NCI-H1092 (cell line): ENCODE data around the gene SNCB.
"Not testable (repeated sequence)": the region's sequence is repeated elsewhere in the genome, so short reads cannot be mapped to it uniquely, and the experiment has no call there.

Experiments
- DNase-seq: peaks from one replicate; lab custom pipeline; 2025; lab: John Stamatoyannopoulos, UW

Gene SNCB

GRCh38 chr5:176597417-176598389 is 32.6 kb downstream of the SNCB start:
- no peak for DNase-seq

GRCh38 chr5:176596689-176597416 is 33.5 kb downstream of the SNCB start:
- no peak for DNase-seq

- DNase-seq, result no peak
Observed at GRCh38 chr5:176596069-176596644, 34.2 kb downstream of the SNCB start.

GRCh38 chr5:176595386-176595943 is 34.9 kb downstream of the SNCB start:
- no peak for DNase-seq

- no peak for DNase-seq
Observed at GRCh38 chr5:176594554-176594953, 35.8 kb downstream of the SNCB start.

- DNase-seq, result no peak
Observed at GRCh38 chr5:176593273-176593869, 37.0 kb downstream of the SNCB start.

- DNase-seq, result no peak
Observed at GRCh38 chr5:176592573-176592972, 37.8 kb downstream of the SNCB start.

GRCh38 chr5:176591667-176592066 is 38.7 kb downstream of the SNCB start:
- DNase-seq, result not testable (repeated sequence)

- no peak for DNase-seq
Observed at GRCh38 chr5:176590035-176590717, 40.2 kb downstream of the SNCB start.

- DNase-seq, result no peak
Observed at GRCh38 chr5:176589039-176589769, 41.1 kb downstream of the SNCB start.

GRCh38 chr5:176588297-176588696 is 42.0 kb downstream of the SNCB start:
- no peak for DNase-seq

- DNase-seq, result no peak
Observed at GRCh38 chr5:176587398-176587797, 42.9 kb downstream of the SNCB start.

GRCh38 chr5:176583076-176583475 is 47.3 kb downstream of the SNCB start:
- no peak for DNase-seq

- no peak for DNase-seq
Observed at GRCh38 chr5:176581361-176581760, 49.0 kb downstream of the SNCB start.

GRCh38 chr5:176579323-176579722 is 51.0 kb downstream of the SNCB start:
- no peak for DNase-seq

GRCh38 chr5:176578391-176578808 is 51.9 kb downstream of the SNCB start:
- DNase-seq, result no peak

GRCh38 chr5:176577312-176578176 is 52.8 kb downstream of the SNCB start:
- DNase-seq, result no peak

- no peak for DNase-seq
Observed at GRCh38 chr5:176575488-176576422, 54.6 kb downstream of the SNCB start.

GRCh38 chr5:176575066-176575465 is 55.3 kb downstream of the SNCB start:
- DNase-seq, result no peak
